Panc1 (cell line): Measurements from ENCODE around the gene CHCHD10. TPM values are rescaled to one million over a fixed set of nuclear protein-coding genes. Genes with fewer than 3 reads are reported as not detected.

Experiments used
- ATAC-seq: fragments of 200-7000 bp; cut with Tn5 transposase; 2 replicates; pipeline ENCODE4 v1.9.1; 2020; ENCODE audit warnings: mild to moderate bottlenecking, moderate library complexity
- BruUV-seq: library from RNA; stranded (reverse); fragments of 400-500 nt; replicated peaks from 2 replicates; lab custom pipeline; 2021; lab: Mats Ljungman, UMichigan
- CTCF ChIA-PET: fragments of 300-600 bp; sonication (Branson Sonifier 250); formaldehyde crosslinking; loops from one replicate; lab custom pipeline; 2022; ENCODE audit warnings: antibody characterized with exemption; lab: Charles Lee
- POLR2A ChIA-PET: fragments of 300-600 bp; sonication (Branson Sonifier 250); formaldehyde crosslinking; loops from one replicate; lab custom pipeline; 2022; ENCODE audit warnings: antibody characterized with exemption; lab: Charles Lee
- DNase-seq: peaks from one replicate; pipeline ENCODE4 v3.0.0-alpha.2; 2010; ENCODE audit warnings: low read depth, low spot score
- H3K27ac ChIP-seq: 2 replicates; pipeline ENCODE4 v1.5.1; 2011; ENCODE audit warnings: mild to moderate bottlenecking, low read length, inconsistent platforms
- H3K27me3 ChIP-seq: fragments of 200-500 bp; sonication (Bioruptor generic); 2 replicates; pipeline ENCODE4 v1.6.0; 2014; ENCODE audit warnings: low read length, inconsistent platforms; ENCODE audit not compliant: control insufficient read depth, insufficient read depth
- H3K36me3 ChIP-seq: fragments of 200-500 bp; sonication (Bioruptor generic); 2 replicates; pipeline ENCODE4 v1.5.1; 2014; ENCODE audit warnings: inconsistent platforms, mild to moderate bottlenecking, low read length, moderate library complexity; ENCODE audit not compliant: control insufficient read depth, insufficient read depth
- H3K4me1 ChIP-seq: 2 replicates; pipeline ENCODE4 v1.5.1; 2011; ENCODE audit warnings: inconsistent platforms, mild to moderate bottlenecking, low read length, moderate library complexity; ENCODE audit not compliant: control insufficient read depth, insufficient read depth
- H3K4me3 ChIP-seq, 2 experiments: 2 replicates each; pipeline ENCODE4 v1.5.1; 2011 to 2012; ENCODE audit warnings: low read depth in 2 of 2, low read length in 2 of 2, mild to moderate bottlenecking in 2 of 2, inconsistent platforms in 1 of 2, moderate library complexity in 1 of 2
- H3K9me3 ChIP-seq: fragments of 200-500 bp; sonication (Bioruptor generic); 2 replicates; pipeline ENCODE4 v1.5.1; 2014; ENCODE audit warnings: low read depth, mild to moderate bottlenecking, inconsistent platforms, low read length, moderate library complexity; ENCODE audit not compliant: control insufficient read depth, insufficient read depth
- CTCF ChIP-seq: fragments of 450-650 bp; IDR thresholded peaks from 2 replicates; pipeline ENCODE4 v1.5.1; 2017; ENCODE audit warnings: mild to moderate bottlenecking
- POLR2AphosphoS5 ChIP-seq: IDR thresholded peaks from 2 replicates; pipeline ENCODE4 v1.6.1; 2012; ENCODE audit warnings: mild to moderate bottlenecking, low read depth, low read length, moderate library complexity
- REST ChIP-seq, 2 experiments: IDR thresholded peaks; 2 replicates each; pipeline ENCODE4 v1.6.1; 2011 to 2012; ENCODE audit warnings: low read depth in 2 of 2, control low read depth in 1 of 2, low read length in 1 of 2, mild to moderate bottlenecking in 1 of 2, moderate library complexity in 1 of 2; ENCODE audit not compliant: insufficient read depth in 1 of 2
- SIN3A ChIP-seq: IDR thresholded peaks from 2 replicates; pipeline ENCODE4 v1.6.1; 2012; ENCODE audit warnings: low read depth, mild to moderate bottlenecking, low read length, moderate library complexity, borderline replicate concordance; ENCODE audit not compliant: insufficient read depth
- TCF7L2 ChIP-seq: IDR thresholded peaks from 2 replicates; pipeline ENCODE4 v1.6.1; 2011; ENCODE audit warnings: mild to moderate bottlenecking, low read depth, low read length, inconsistent platforms
- in situ Hi-C: cut with HindIII; loops from 2 replicates; pipeline ENCODE4 v1.10.0; 2016; ENCODE audit warnings: low sequenced_read_pairs, low pct_unique_long_range_greater_than_20kb
- intact Hi-C: fragments of 100-400 bp; cut with micrococcal nuclease; formaldehyde crosslinking; loops from one replicate; pipeline ENCODE4 v1.10.0; 2022; ENCODE audit not compliant: unreplicated experiment
- total RNA-seq: library from RNA; stranded (reverse); gene quantifications from one replicate; pipeline ENCODE4 v1.2.1, GENCODE V29; 2021; ENCODE audit not compliant: unreplicated experiment

Gene CHCHD10
- total RNA-seq, 1 experiment from 2014 or later = 84.4 TPM

- no peak for TF ChIP-seq TCF7L2
- POLR2A ChIA-PET = no interaction called here
- intact Hi-C loops = no loop called here
These were observed 10.9 kb downstream of the CHCHD10 start for GRCh38 chr22:23756891-23757290.

GRCh38 chr22:23755711-23756110, 12.1 kb downstream of the CHCHD10 start:
- Histone ChIP-seq H3K4me3 (no peak overlapping the region), H3K4me1 (no peaks in the 10 kb centered on the region; the same call in 1 of the 2 replicates), H3K27me3 (no peaks in the 10 kb centered on the region), H3K9me3 (no peaks in the 10 kb centered on the region), H3K27ac (no peak overlapping the region), H3K36me3 (peaks cover 4% of the 10 kb centered on the region; the same call in 1 of the 2 replicates)
- in situ Hi-C loops (no loop called here), intact Hi-C loops (no loop called here)
- DNase-seq = no peak
- POLR2A ChIA-PET = no interaction called here
- CTCF ChIA-PET = interaction anchor here (0.7 kb wide), 1 partner anchor 31 kb away, joined by 7 read pairs; the partner anchor contains the start of gene SMARCB1
- BruUV-seq = no TSS peak
- no peak for ATAC-seq
- no peak for TF ChIP-seq TCF7L2
- no peak for TF ChIP-seq POLR2AphosphoS5
- TF ChIP-seq CTCF = no peak
- no peak for TF ChIP-seq REST (IDR thresholded peaks at IDR 0.05; ENCODE audit: insufficient read depth in 1 of 2, low read depth in 2 of 2, low read length in 1 of 2)
- no peak for TF ChIP-seq SIN3A

More at GRCh38 chr22:23756891-23757290, 10.9 kb downstream of the CHCHD10 start:
- CTCF ChIA-PET = no interaction called here
- Histone ChIP-seq H3K4me3 (no peak overlapping the region), H3K9me3 (no peaks in the 10 kb centered on the region), H3K27ac (no peak overlapping the region), H3K36me3 (no peaks in the 10 kb centered on the region), H3K27me3 (no peaks in the 10 kb centered on the region), H3K4me1 (no peaks in the 10 kb centered on the region; the same call in 1 of the 2 replicates)
- no peak for ATAC-seq
- no peak for DNase-seq
- in situ Hi-C loops = no loop called here
- no TSS peak for BruUV-seq

- CTCF ChIA-PET = no interaction called here
- in situ Hi-C loops = no loop called here
These were observed 12.7 kb downstream of the CHCHD10 start for GRCh38 chr22:23754980-23755636.

More at GRCh38 chr22:23754980-23755636, 12.7 kb downstream of the CHCHD10 start:
- Histone ChIP-seq H3K27ac (no peak overlapping the region), H3K36me3 (peaks cover 7% of the 10 kb centered on the region; the same call in 1 of the 2 replicates), H3K9me3 (no peaks in the 10 kb centered on the region), H3K27me3 (no peaks in the 10 kb centered on the region), H3K4me1 (peaks cover 2% of the 10 kb centered on the region), H3K4me3 (no peak overlapping the region)
- no TSS peak for BruUV-seq
- DNase-seq (no peak), ATAC-seq (no peak)
- intact Hi-C loops = no loop called here
- POLR2A ChIA-PET = no interaction called here
- no peak for TF ChIP-seq TCF7L2
- TF ChIP-seq SIN3A = no peak
- no peak for TF ChIP-seq REST (IDR thresholded peaks at IDR 0.05; ENCODE audit: insufficient read depth in 1 of 2, low read depth in 2 of 2, low read length in 1 of 2)
- TF ChIP-seq POLR2AphosphoS5 = no peak
